NCI-H524 (cell line): ENCODE measurements around the gene LRRC23.
A peak's percentile ranks its signal among the peaks of the same experiment; 100 is the strongest.

Source experiments
- DNase-seq, 2 experiments: peaks; one replicate each; lab custom pipeline; 2025; lab: John Stamatoyannopoulos, UW

Gene LRRC23

GRCh38 chr12:6925540-6926279 lies 21.1 kb downstream of the LRRC23 start:
- no peak for DNase-seq

GRCh38 chr12:6927379-6928021 lies 22.9 kb downstream of the LRRC23 start, which contains the start of gene ATN1:
Gene ATN1 (plus strand): TSS chr12:6927959. CDS start chr12:6934002, 6,043 bp downstream.
- peak; percentile 59 to 65 for DNase-seq

- DNase-seq = no peak
Observed at GRCh38 chr12:6928022-6928702, 23.5 kb downstream of the LRRC23 start.

GRCh38 chr12:6928703-6929407 lies 24.2 kb downstream of the LRRC23 start:
- no peak for DNase-seq

DNA sequence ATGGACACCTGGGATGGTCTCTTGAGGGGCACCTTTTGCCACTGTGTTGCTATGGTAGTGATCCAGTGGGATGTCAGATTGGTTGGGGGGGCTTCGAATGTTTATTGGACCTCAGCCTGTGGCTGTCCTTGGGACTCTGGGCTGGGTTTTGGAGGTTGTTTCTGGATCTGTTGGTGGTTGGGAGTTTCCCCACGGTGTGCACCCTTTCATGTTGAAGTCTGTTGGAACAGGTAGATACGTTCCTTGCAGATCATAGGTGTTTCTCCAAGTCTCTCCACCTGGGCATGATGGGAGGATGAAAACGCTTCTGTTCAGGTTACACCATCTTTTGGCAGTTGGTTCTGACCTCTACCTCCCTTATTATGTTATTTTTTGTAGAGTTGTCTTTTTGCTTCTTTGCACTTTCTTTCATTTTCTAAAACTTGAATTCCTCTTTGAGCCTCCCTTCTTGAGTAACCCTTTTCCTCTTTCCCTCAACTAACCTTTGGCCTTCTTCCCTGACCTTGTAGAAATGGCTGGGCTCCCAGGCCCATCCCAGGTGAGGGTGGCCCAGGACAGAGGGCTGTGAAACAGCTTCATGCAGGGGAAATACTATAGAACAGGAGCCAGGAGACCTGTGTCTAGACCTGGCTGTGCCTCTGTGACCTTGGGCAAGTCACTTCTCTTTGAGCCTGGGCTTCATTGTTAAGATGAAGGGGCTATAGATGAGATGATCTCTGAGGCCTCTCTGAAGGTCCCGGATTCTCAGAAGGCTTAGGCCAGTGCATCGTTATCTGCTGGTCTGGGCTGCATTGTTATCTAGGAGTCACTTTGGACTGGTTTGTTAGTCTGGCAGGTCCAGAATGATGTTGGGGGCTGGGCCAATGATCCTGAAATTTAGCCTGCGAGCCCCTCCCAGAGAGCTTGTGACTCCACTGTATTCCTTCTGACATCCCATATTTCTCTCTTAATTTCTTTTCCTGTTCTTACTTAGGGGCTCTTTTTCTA lies 25.1 kb downstream of the LRRC23 start:
- DNase-seq = no peak

DNA sequence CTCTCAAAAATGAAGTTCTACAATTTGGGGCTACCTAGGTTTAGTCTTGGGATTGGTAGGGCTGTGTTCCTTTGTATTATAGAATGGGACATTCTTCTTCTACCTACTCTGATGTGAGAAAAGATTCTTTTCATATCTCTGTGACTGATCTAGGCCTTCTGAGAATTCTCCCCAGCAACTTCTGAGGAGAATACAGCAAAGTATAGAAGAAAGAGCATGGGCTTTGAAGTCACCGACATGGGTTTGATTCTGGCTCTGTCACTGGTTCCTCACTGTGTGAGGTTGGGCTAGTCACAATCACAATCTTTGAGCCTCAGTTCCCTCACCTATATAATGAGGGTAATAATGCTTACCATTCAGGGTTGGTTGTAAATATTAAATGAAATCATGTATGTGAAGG lies 28.1 kb downstream of the LRRC23 start:
- no peak for DNase-seq

DNA sequence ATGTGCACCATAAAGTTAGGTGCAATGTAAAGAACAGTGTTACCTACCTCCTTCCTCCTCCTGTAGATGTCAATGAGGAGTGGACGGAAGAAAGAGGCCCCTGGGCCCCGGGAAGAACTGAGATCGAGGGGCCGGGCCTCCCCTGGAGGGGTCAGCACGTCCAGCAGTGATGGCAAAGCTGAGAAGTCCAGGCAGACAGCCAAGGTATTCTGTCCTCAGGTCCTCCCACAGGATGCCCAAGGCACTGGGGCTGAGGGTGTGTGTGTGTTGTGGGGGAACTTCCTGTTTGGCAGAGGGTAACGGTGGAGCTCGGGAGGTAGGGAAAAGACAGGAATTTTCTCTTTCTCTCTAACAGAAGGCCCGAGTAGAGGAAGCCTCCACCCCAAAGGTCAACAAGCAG lies 29.5 kb downstream of the LRRC23 start:
- no peak for DNase-seq

DNA sequence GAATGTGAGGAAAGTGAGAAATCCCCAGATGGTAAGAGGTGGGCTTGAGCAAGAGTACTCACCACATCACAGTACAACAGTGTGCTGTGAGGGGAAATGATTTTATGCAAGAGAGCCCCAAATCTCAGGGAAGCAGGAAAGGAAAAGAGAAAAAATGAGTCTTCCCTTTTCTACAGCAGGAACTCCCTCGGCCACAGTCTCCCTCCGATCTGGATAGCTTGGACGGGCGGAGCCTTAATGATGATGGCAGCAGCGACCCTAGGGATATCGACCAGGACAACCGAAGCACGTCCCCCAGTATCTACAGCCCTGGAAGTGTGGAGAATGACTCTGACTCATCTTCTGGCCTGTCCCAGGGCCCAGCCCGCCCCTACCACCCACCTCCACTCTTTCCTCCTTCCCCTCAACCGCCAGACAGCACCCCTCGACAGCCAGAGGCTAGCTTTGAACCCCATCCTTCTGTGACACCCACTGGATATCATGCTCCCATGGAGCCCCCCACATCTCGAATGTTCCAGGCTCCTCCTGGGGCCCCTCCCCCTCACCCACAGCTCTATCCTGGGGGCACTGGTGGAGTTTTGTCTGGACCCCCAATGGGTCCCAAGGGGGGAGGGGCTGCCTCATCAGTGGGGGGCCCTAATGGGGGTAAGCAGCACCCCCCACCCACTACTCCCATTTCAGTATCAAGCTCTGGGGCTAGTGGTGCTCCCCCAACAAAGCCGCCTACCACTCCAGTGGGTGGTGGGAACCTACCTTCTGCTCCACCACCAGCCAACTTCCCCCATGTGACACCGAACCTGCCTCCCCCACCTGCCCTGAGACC lies 31.0 kb downstream of the LRRC23 start:
- no peak for DNase-seq

DNA sequence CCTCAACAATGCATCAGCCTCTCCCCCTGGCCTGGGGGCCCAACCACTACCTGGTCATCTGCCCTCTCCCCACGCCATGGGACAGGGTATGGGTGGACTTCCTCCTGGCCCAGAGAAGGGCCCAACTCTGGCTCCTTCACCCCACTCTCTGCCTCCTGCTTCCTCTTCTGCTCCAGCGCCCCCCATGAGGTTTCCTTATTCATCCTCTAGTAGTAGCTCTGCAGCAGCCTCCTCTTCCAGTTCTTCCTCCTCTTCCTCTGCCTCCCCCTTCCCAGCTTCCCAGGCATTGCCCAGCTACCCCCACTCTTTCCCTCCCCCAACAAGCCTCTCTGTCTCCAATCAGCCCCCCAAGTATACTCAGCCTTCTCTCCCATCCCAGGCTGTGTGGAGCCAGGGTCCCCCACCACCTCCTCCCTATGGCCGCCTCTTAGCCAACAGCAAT lies 31.6 kb downstream of the LRRC23 start:
- DNase-seq = no peak

DNA sequence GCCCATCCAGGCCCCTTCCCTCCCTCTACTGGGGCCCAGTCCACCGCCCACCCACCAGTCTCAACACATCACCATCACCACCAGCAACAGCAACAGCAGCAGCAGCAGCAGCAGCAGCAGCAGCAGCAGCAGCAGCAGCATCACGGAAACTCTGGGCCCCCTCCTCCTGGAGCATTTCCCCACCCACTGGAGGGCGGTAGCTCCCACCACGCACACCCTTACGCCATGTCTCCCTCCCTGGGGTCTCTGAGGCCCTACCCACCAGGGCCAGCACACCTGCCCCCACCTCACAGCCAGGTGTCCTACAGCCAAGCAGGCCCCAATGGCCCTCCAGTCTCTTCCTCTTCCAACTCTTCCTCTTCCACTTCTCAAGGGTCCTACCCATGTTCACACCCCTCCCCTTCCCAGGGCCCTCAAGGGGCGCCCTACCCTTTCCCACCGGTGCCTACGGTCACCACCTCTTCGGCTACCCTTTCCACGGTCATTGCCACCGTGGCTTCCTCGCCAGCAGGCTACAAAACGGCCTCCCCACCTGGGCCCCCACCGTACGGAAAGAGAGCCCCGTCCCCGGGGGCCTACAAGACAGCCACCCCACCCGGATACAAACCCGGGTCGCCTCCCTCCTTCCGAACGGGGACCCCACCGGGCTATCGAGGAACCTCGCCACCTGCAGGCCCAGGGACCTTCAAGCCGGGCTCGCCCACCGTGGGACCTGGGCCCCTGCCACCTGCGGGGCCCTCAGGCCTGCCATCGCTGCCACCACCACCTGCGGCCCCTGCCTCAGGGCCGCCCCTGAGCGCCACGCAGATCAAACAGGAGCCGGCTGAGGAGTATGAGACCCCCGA lies 32.2 kb downstream of the LRRC23 start:
- peak in 1 of 2 experiments; percentile 25 for DNase-seq

DNA sequence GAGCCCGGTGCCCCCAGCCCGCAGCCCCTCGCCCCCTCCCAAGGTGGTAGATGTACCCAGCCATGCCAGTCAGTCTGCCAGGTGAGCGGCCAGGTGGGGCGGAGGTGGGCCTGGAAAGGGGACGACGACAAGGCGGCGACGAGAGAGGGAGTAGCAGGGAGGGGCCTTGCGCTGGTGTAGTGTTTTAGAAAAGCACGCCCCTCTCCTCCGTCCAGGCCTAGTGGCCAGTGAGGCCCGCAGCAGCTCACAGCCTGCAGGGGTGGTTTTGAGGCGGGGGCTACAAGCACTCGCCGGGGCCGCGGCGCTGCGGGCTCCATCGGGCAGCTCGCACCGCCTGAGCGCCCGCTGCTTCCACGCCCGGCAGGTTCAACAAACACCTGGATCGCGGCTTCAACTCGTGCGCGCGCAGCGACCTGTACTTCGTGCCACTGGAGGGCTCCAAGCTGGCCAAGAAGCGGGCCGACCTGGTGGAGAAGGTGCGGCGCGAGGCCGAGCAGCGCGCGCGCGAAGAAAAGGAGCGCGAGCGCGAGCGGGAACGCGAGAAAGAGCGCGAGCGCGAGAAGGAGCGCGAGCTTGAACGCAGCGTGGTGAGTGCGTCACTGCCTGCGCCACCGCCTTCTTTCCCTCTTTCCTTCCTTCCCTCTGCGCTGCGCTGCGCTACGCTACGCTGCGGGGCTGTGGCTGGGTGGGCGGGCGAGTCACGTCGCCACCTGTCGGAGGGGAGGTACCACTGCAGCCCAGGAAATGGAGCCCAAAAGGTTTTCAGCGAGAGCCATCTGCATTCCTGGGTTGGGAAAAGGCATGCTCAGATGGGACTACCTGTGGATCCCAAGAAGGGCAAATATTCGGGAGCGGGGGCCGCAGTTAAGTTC lies 33.1 kb downstream of the LRRC23 start:
- peak; percentile 87 to 92 for DNase-seq

GRCh38 chr12:6938353-6939190 lies 34.0 kb downstream of the LRRC23 start:
- DNase-seq = no peak

- no peak for DNase-seq
Observed at GRCh38 chr12:6939191-6939540, 34.5 kb downstream of the LRRC23 start.

DNA sequence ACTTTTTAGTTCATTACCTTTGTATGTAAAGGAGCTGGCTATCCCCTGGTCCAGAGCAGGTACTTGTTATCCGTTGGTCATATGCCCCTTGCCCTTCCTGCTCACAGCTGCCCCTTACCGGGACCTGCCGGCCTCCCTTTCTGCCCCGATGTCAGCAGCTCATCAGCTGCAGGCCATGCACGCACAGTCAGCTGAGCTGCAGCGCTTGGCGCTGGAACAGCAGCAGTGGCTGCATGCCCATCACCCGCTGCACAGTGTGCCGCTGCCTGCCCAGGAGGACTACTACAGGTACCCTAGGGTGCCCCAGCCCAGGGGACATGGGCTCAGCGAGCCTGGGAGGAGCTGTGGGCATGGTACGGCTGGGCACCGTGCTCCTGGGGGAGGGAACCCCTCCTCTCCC lies 36.6 kb downstream of the LRRC23 start:
- DNase-seq = no peak

DNA sequence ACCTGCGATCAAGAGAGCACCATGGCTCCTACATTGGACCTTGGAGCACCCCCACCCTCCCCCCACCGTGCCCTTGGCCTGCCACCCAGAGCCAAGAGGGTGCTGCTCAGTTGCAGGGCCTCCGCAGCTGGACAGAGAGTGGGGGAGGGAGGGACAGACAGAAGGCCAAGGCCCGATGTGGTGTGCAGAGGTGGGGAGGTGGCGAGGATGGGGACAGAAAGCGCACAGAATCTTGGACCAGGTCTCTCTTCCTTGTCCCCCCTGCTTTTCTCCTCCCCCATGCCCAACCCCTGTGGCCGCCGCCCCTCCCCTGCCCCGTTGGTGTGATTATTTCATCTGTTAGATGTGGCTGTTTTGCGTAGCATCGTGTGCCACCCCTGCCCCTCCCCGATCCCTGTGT lies 37.2 kb downstream of the LRRC23 start:
- no peak for DNase-seq

- no peak for DNase-seq
Observed at GRCh38 chr12:6942331-6942665, 37.7 kb downstream of the LRRC23 start.

DNA sequence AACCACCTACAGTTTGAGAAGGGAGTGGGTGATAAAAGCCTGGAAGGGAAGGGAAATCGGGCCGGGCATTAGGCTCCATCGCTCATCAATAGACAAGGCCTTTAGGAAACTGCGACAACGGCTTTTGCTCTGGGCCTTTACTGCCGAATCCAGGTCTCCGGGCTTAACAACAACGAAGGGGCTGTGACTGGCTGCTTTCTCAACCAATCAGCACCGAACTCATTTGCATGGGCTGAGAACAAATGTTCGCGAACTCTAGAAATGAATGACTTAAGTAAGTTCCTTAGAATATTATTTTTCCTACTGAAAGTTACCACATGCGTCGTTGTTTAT lies 38.7 kb downstream of the LRRC23 start:
- DNase-seq = peak; percentile 72 to 91
